ENCODE results near the gene SLC7A14.

DNA sequence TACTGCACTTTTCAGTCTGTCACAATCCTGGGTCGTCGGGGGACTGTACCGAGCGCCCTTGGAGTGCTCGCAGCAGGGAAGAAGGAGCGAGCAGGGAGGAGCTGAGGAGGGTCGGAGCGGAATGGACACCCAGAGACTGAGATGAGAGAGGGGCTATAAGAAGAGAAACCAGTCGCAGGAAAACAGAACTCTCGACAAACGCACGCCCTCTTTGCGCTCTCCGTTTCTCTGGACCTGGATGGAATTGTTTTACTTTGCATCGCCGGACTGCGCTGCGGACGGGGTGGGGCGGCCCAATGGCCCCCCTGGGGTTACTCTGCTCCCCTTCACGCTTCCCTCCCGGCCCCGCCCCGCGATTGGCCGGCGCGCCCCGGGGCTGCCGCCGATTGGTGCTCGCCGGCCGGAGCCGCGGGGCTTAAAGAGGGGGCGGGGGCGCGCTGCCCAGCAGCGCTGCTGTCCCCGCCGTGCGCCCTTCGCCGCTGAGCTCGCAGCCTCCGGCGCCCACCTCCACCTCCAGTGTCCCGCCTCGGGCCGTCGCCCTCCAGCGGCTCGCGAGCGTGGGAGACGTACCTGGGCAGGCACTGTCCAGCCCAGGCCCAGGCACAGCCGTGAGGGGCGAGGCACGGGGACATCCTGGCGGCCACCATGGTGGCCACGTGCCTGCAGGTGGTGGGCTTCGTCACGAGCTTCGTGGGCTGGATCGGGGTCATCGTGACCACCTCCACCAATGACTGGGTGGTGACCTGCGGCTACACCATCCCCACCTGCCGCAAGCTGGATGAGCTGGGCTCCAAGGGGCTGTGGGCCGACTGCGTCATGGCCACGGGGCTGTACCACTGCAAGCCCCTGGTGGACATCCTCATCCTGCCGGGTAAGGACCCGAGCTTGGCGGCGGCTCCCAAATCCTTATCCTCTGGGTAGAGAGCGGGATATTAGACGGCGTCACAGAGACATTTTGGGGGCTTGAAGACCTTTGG lies 167.2 kb downstream of the SLC7A14 start, which contains the start of gene CLDN11:
- TF ChIP-seq, protein P1, sequence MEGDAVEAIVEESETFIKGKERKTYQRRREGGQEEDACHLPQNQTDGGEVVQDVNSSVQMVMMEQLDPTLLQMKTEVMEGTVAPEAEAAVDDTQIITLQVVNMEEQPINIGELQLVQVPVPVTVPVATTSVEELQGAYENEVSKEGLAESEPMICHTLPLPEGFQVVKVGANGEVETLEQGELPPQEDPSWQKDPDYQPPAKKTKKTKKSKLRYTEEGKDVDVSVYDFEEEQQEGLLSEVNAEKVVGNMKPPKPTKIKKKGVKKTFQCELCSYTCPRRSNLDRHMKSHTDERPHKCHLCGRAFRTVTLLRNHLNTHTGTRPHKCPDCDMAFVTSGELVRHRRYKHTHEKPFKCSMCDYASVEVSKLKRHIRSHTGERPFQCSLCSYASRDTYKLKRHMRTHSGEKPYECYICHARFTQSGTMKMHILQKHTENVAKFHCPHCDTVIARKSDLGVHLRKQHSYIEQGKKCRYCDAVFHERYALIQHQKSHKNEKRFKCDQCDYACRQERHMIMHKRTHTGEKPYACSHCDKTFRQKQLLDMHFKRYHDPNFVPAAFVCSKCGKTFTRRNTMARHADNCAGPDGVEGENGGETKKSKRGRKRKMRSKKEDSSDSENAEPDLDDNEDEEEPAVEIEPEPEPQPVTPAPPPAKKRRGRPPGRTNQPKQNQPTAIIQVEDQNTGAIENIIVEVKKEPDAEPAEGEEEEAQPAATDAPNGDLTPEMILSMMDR (IDR thresholded peaks at IDR 0.05): no peak
- peak; percentile 45 for TF ChIP-seq EZH2 (IDR thresholded peaks at IDR 0.05; ENCODE audit: borderline replicate concordance, insufficient read depth, low read depth, low read length, poor library complexity, severe bottlenecking)
